ENCODE results near the gene ZBTB7B. TPM values are rescaled to one million over a fixed set of nuclear protein-coding genes. Genes with fewer than 3 reads are reported as not detected.
"Not testable (repeated sequence)": the region's sequence is repeated elsewhere in the genome, so short reads cannot be mapped to it uniquely, and the experiment has no call there.

ZBTB7B gene
- total and polyA plus RNA-seq, 9 of the 15 experiments (the other 6 are each of a cell fraction or from before 2014, with no cell fraction given), result 0.04 to 46.5 (median 15.2) TPM

DNA sequence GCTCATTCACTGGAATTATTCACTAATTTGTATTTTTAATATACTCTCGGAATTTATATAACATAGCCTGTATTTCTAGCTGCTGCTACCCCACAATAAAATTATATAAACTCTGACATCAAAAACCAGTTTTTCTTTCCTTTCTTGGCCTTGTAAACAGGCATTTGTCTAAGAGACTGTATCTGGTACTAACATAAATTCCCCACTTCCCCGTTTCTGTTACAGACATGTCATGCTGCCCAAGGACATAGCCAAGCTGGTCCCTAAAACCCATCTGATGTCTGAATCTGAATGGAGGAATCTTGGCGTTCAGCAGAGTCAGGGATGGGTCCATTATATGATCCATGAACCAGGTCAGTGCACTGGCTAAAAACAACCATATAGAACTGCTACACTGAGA, 24.8 kb upstream of the ZBTB7B start:
- Histone ChIP-seq H3K36me3 (ENCODE audit: control insufficient read depth, insufficient read depth, low read length) (peaks cover 36% of the 10 kb centered on the region), H3K9ac (ENCODE audit: insufficient read depth in 1 of 2, low read depth in 2 of 2, low read length in 2 of 2) (peak overlapping the region in 1 of 2 experiments; percentile 97; a peak in 2 of 4 replicates), H3K4me2 (ENCODE audit: insufficient read depth, low read length) (peak overlapping the region; percentile 98; the same call in 1 of the 2 replicates), H3K4me1 (replicated peaks in 1 of 2; ENCODE audit: control insufficient read depth in 2 of 2, insufficient read depth in 2 of 2, low read length in 2 of 2) (peaks cover 22% of the 10 kb centered on the region in 2 experiments), H3K4me3 (peak overlapping the region; percentile 10; the same call in 1 of the 2 replicates), H3K27ac (ENCODE audit: extremely low read depth, low read depth, low read length) (peak overlapping the region; percentile 99; the same call in 2 of the 3 replicates), H3K79me2 (ENCODE audit: control insufficient read depth, insufficient read depth, low read length) (peaks cover 65% of the 10 kb centered on the region)
- ATAC-seq; CTCF ChIA-PET (ENCODE audit: low intra/inter-chr PET ratio); DNase-seq (ENCODE audit: extremely low read depth in 1 of 4, low spot score in 3 of 4); in situ Hi-C loops (cut with MboI); H3K9me3 ChIP-seq (replicated peaks; ENCODE audit: control insufficient read depth, insufficient read depth, low read depth, low read length); H4K20me1 ChIP-seq (replicated peaks; ENCODE audit: control insufficient read depth, insufficient read depth, low read length); H3K27me3 ChIP-seq (ENCODE audit: control insufficient read depth in 2 of 2, insufficient read depth in 2 of 2, low read length in 2 of 2); FAIRE-seq; BruUV-seq (replicated peaks); H3K9me1 ChIP-seq (ENCODE audit: control insufficient read depth, insufficient read depth, low read length); H2AFZ ChIP-seq (ENCODE audit: low read depth, low read length); intact Hi-C loops (cut with micrococcal nuclease): not testable (repeated sequence)
- peak; percentile 28; the same call in 1 of the 2 replicates for TF ChIP-seq SPI1 (IDR thresholded peaks at IDR 0.05; ENCODE audit: borderline replicate concordance, low read depth, low read length)
- WGBS (ENCODE audit: insufficient coverage, low coverage, missing lambda C conversion rate), result 25% methylated on average over 3 of the region's 3 CpGs
- POLR2A ChIA-PET, result interaction anchor here (1.3 to 8.3 kb wide), 5 partner anchors 12 to 296 kb away, joined by 3 to 80 read pairs (median 16); partner anchors contain the start of genes CLK2, LENEP and PYGO2

DNA sequence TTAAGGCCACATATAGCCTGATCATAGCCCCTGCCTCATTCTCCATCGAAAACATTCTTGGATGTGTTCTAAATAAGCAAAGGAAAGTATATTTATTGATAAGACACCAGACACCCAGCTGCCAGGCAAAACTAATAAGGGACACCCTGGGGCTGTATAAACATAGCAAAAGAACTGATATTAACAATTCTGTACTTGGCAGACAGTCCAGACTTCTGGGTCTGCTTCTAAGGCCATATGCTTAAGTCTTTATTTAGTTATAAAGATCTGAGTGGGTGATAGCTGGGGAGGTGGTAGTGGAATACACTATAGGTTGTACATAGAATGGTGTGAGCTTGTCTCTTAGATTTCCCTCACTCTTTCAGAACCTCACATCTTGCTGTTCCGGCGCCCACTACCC, 24.2 kb upstream of the ZBTB7B start:
- H3K27ac ChIP-seq (ENCODE audit: extremely low read depth, low read depth, low read length), result no peak overlapping the region
- H3K4me1 ChIP-seq (replicated peaks in 1 of 2; ENCODE audit: control insufficient read depth in 2 of 2, insufficient read depth in 2 of 2, low read length in 2 of 2), result peaks cover 17 to 20% of the 10 kb centered on the region in 2 experiments
- peaks cover 64% of the 10 kb centered on the region for H3K79me2 ChIP-seq (ENCODE audit: control insufficient read depth, insufficient read depth, low read length)
- no peak overlapping the region for H3K4me2 ChIP-seq (ENCODE audit: insufficient read depth, low read length)
- H2AFZ ChIP-seq (ENCODE audit: low read depth, low read length), result no peak overlapping the region
- H3K9ac ChIP-seq (ENCODE audit: insufficient read depth in 1 of 2, low read depth in 2 of 2, low read length in 2 of 2), result no peak overlapping the region
- no peaks in the 10 kb centered on the region for H3K9me1 ChIP-seq (ENCODE audit: control insufficient read depth, insufficient read depth, low read length)
- FAIRE-seq (no peak), ATAC-seq (no peak), DNase-seq (ENCODE audit: extremely low read depth in 1 of 4, low spot score in 3 of 4) (no peak)
- H3K4me3 ChIP-seq, result no peak overlapping the region
- TF ChIP-seq RBM25 (IDR thresholded peaks at IDR 0.05; ENCODE audit: low read depth, low read length, severe bottlenecking) (no peak), DIDO1 (tag; IDR thresholded peaks at IDR 0.05; ENCODE audit: low read depth) (no peak), HLTF (IDR thresholded peaks at IDR 0.05) (no peak), SUPT5H (IDR thresholded peaks at IDR 0.05) (no peak), NCOA6 (IDR thresholded peaks at IDR 0.05) (no peak), ZNF354B (CRISPR knock-in tag; IDR thresholded peaks at IDR 0.05) (no peak), ZNF174 (CRISPR knock-in tag; IDR thresholded peaks at IDR 0.05) (no peak)
- no TSS peak for BruUV-seq (replicated peaks)
- no peaks in the 10 kb centered on the region for H3K27me3 ChIP-seq (ENCODE audit: control insufficient read depth in 2 of 2, insufficient read depth in 2 of 2, low read length in 2 of 2)
- in situ Hi-C loops (cut with MboI) (no loop called here), intact Hi-C loops (cut with micrococcal nuclease) (no loop called here)
- no peaks in the 10 kb centered on the region for H3K9me3 ChIP-seq (replicated peaks; ENCODE audit: control insufficient read depth, insufficient read depth, low read depth, low read length)
- POLR2A ChIA-PET, result interaction anchor here (1.6 to 2.4 kb wide), 2 partner anchors 12 to 15 kb away, joined by 4 to 16 read pairs; partner anchors contain the start of gene LENEP
- H3K36me3 ChIP-seq (ENCODE audit: control insufficient read depth, insufficient read depth, low read length), result peaks cover 36% of the 10 kb centered on the region
- no peaks in the 10 kb centered on the region for H4K20me1 ChIP-seq (replicated peaks; ENCODE audit: control insufficient read depth, insufficient read depth, low read length)
- WGBS (ENCODE audit: insufficient coverage, low coverage, missing lambda C conversion rate), result 91% methylated on average over 3 of the region's 3 CpGs
- CTCF ChIA-PET (ENCODE audit: low intra/inter-chr PET ratio), result no interaction called here

All from K562 (cell line).